Retinal pigment epithelial cell (primary cell): ENCODE data around the gene FCMR.

Experiments
- DNase-seq: peaks from one replicate; pipeline ENCODE4 v3.0.0-alpha.2; 2010; ENCODE audit warnings: low read depth
- H3K4me3 ChIP-seq: 2 replicates; pipeline ENCODE4 v1.5.1; 2011; ENCODE audit warnings: mild to moderate bottlenecking, low read length, control low read depth, moderate library complexity
- CTCF ChIP-seq: conservative IDR thresholded peaks from 2 replicates; pipeline ENCODE4 v1.5.1; 2011; ENCODE audit warnings: low read depth, low read length, control low read depth, inconsistent platforms

The FCMR gene

GRCh38 chr1:206912445-206913095 lies 9.2 kb downstream of the FCMR start:
- no peak overlapping the region for H3K4me3 ChIP-seq
- peak; percentile 80 for TF ChIP-seq CTCF
- no peak for DNase-seq

DNA sequence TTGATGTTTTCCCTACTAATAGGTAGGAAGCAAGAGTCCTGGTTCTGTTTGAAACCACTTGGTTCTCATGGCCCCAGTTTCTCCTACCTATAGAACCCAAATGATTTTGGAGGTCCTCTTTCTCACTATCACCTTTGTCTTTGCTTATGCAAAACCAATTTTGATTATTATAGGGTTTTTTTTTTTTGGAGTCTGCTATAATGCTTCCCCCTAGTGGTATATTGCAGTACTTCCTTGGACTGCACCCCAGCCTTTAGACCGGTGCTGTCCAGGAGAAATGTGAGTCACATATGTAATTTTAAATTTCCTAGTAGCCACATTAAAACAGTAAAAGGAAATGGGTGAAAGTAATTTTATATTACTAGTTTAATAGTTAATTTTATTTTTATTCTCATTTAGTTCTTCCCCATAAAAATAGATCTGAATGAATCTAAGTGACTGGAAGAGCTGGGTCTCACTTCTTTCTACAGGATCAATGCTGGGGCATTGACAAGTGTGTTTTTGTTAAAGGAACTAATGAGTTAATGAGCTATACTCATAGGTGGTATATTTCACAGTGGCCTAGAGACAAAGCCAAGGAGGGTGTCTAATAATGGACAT lies 10.6 kb downstream of the FCMR start:
- DNase-seq, result no peak

GRCh38 chr1:206909883-206910318 lies 11.8 kb downstream of the FCMR start:
- H3K4me3 ChIP-seq, result peak overlapping the region; percentile 43
- DNase-seq, result no peak
- TF ChIP-seq CTCF, result no peak

More for the DNA sequence above, 10.6 kb downstream of the FCMR start:
- no peak overlapping the region for H3K4me3 ChIP-seq
- peak; percentile 82 for TF ChIP-seq CTCF

- no peak for TF ChIP-seq CTCF
- H3K4me3 ChIP-seq, result peak overlapping the region; percentile 43
- DNase-seq, result no peak
These were observed 12.4 kb downstream of the FCMR start for GRCh38 chr1:206909161-206909882.

DNA sequence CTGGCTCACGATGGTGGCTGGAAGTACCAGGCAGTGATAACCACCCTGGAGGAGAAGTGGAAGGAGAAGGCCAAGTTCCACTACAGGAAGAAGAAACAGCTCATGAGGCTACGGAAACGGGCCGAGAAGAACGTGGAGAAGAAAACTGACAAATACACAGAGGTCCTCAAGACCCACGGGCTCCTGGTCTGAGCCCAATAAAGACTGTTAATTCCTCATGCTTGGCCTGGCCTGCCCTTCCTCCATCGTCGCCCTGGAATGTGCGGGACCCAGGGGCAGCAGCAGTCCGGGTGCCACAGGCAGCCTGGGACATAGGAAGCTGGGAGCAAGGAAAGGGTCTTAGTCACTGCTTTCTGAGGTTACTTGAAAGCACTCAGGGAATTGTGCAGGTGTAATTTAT lies 13.7 kb downstream of the FCMR start:
- no peak overlapping the region for H3K4me3 ChIP-seq
- DNase-seq, result no peak
- no peak for TF ChIP-seq CTCF

DNA sequence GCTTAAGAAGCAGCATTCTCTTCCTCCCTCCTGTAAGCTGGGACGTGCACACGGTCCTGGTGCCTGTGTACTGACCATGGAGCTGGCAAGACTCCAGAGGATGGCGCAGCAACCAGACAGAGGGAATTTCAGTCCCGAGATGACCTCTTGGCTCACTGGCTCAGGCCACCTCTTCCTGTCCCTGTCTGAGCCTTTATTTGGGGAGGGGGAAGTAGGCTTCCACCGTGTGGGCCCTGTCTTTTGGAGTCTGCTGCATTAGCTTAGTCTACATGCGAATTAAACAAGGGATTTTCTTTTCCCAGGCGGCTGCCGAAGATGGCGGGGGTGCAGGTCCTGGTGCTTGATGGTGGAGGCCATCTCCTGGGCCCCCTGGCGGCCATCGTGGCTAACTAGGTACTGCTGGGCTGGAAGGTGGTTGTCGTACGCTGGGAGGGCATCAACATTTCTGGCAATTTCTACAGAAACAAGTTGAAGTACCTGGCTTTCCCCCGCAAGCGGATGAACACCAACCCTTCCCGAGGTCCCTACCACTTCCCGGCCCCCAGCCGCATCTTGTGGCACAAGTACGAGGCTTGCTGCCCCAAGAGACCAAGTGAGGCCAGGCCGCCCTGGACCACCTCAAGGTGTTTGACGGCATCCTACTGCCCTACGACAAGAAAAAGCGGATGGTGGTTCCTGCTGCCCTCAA lies 14.3 kb downstream of the FCMR start:
- peak; percentile 51 for TF ChIP-seq CTCF
- H3K4me3 ChIP-seq, result no peak overlapping the region
- no peak for DNase-seq
